ENCODE data around the gene RHOT2. TPM values are rescaled to one million over a fixed set of nuclear protein-coding genes. Genes with fewer than 3 reads are reported as not detected.

The RHOT2 gene
- total and polyA plus RNA-seq, 7 experiments from 2014 or later: 32.7 to 232 (median 177) TPM

DNA sequence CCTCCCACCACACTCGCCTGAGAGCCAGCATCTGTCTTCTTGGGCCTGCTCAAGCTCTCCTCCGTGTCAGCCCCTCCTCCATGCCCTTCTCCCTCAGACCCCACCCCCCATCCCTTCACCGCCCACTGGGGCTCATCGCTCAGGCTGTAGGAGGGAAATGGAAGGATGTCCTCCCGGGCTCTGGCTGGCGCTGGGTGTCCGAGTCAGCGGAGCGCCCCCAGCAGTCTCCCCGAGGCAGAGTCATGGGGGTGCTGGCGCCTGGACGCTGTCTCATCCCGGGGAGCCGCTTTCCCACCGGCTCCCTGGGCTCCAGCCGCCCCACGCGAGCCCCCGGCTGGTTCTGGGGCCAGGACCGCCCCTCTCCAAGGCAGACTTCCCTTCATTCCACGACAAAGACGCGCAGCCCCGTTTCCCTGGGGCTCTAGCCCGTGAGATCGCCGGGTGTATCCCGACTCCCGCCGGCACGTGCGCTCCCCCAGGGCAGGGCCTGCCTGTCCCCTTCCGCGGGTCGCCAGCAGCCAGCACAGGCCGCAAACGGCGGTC is 52.6 kb downstream of the RHOT2 start:
- Mint-ChIP-seq H3K4me1 (peaks cover 0 to 30% (median 17%) of the 10 kb centered on the region in 7 donors), H3K36me3 (no peaks in the 10 kb centered on the region), H3K4me3 (peak overlapping the region; percentile 72 to 92 (median 82)), H3K27me3 (peaks cover 0 to 18% (median 0%) of the 10 kb centered on the region in 5 donors), H3K9me3 (no peaks in the 10 kb centered on the region), H3K27ac (peak overlapping the region in 7 of 9 donors; percentile 33 to 67 (median 53))
- ChIA-PET POLR2A (interaction anchor here (0.6 to 2.2 kb wide), 13 partner anchors 10 to 40 kb away, joined by 3 to 11 read pairs (median 3); partner anchors contain the start of genes CIAO3, STUB1 and WDR24), CTCF (interaction anchor here (0.6 to 1.5 kb wide), 5 partner anchors 8 to 65 kb away, joined by 3 to 4 read pairs (median 3); no protein-coding TSS in a partner anchor)
- Histone ChIP-seq H3K9me3 (ENCODE audit: control insufficient read depth in 2 of 3, low read length in 3 of 3) (no peaks in the 10 kb centered on the region), H3K27me3 (ENCODE audit: control insufficient read depth in 2 of 2, insufficient read depth in 2 of 2, low read length in 2 of 2) (no peaks in the 10 kb centered on the region), H3K36me3 (ENCODE audit: control insufficient read depth in 2 of 3, insufficient read depth in 3 of 3, low read length in 3 of 3) (no peaks in the 10 kb centered on the region), H3K27ac (ENCODE audit: low read depth, low read length) (peak overlapping the region; percentile 60), H3K4me3 (ENCODE audit: low read length) (peak overlapping the region; percentile 62), H3K4me1 (ENCODE audit: control insufficient read depth in 2 of 2, insufficient read depth in 2 of 2, low read length in 2 of 2) (peaks cover 17 to 25% of the 10 kb centered on the region in 2 donors)
- ATAC-seq (peak; percentile 10), DNase-seq (peak in 2 of 9 donors; percentile 33 to 55)
- intact Hi-C loops (cut with micrococcal nuclease): no loop called here

- intact Hi-C loops (cut with micrococcal nuclease): no loop called here
- H3K36me3 Mint-ChIP-seq: no peaks in the 10 kb centered on the region
- H3K27me3 Mint-ChIP-seq: peaks cover 0 to 20% (median 0%) of the 10 kb centered on the region in 5 donors
- peaks cover 18 to 25% of the 10 kb centered on the region in 2 donors for H3K4me1 ChIP-seq (ENCODE audit: control insufficient read depth in 2 of 2, insufficient read depth in 2 of 2, low read length in 2 of 2)
- H3K36me3 ChIP-seq (ENCODE audit: control insufficient read depth in 2 of 3, insufficient read depth in 3 of 3, low read length in 3 of 3): no peaks in the 10 kb centered on the region
- POLR2A ChIA-PET: interaction anchor here (0.7 to 3.1 kb wide), 7 partner anchors 10 to 31 kb away, joined by 3 to 11 read pairs (median 3); partner anchors contain the start of genes CIAO3 and WDR24
- no peaks in the 10 kb centered on the region for H3K9me3 ChIP-seq (ENCODE audit: control insufficient read depth in 2 of 3, low read length in 3 of 3)
- no peaks in the 10 kb centered on the region for H3K9me3 Mint-ChIP-seq
- CTCF ChIA-PET: interaction anchor here (0.6 to 1.2 kb wide), 4 partner anchors 9 to 64 kb away, joined by 3 to 5 read pairs (median 4); no protein-coding TSS in a partner anchor
- peak; percentile 53 to 80 (median 65) for DNase-seq
- H3K27ac Mint-ChIP-seq: peak within 1 kb of the TSS in 7 of 9 donors; percentile 38 to 67 (median 55)
- ATAC-seq: peak; percentile 82
- peaks cover 0 to 30% (median 17%) of the 10 kb centered on the region in 7 donors for H3K4me1 Mint-ChIP-seq
- H3K4me3 ChIP-seq (ENCODE audit: low read length): peak within 1 kb of the TSS; percentile 62
- peak within 1 kb of the TSS; percentile 60 for H3K27ac ChIP-seq (ENCODE audit: low read depth, low read length)
- peak within 1 kb of the TSS; percentile 72 to 92 (median 82) for H3K4me3 Mint-ChIP-seq
- H3K27me3 ChIP-seq (ENCODE audit: control insufficient read depth in 2 of 2, insufficient read depth in 2 of 2, low read length in 2 of 2): no peaks in the 10 kb centered on the region
Observed at GRCh38 chr16:720990-721764, 53.2 kb downstream of the RHOT2 start, which contains the start of gene ANTKMT. ANTKMT (plus strand) TSS chr16:721146; CDS start chr16:721275, 129 bp downstream.

DNA sequence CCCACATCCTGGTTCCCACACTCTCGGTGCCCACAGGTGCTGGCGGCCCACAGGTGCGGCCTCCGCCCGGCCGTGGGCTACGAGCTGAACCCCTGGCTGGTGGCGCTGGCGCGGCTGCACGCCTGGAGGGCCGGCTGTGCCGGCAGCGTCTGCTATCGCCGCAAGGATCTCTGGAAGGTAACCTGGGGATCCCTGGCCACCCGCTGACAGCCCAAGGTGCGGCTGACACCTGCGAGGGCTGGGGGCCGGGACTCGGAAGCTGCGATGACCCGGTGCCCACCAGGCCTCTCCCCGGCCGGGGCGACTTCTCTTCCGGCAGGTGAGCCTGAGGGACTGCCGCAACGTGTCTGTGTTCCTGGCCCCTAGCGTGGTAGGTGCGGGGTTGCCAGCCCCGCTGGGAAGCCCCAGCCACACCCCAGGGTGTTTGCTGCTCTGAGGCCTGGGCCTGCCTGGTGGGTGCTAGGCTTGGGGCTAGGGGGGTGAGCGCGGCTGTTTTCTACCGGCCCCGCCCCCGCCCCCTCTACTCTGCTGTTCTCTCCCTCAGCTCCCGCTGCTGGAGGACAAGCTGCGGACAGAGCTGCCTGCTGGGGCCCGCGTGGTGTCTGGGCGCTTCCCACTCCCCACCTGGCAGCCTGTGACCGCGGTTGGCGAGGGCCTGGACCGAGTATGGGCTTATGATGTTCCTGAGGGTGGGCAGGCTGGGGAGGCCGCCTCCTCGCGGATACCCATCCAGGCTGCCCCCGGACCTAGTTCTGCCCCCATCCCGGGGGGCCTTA is 54.0 kb downstream of the RHOT2 start:
- intact Hi-C loops (cut with micrococcal nuclease): no loop called here
- peak overlapping the region in 1 of 9 donors; percentile 55 for H3K27ac Mint-ChIP-seq

DNA sequence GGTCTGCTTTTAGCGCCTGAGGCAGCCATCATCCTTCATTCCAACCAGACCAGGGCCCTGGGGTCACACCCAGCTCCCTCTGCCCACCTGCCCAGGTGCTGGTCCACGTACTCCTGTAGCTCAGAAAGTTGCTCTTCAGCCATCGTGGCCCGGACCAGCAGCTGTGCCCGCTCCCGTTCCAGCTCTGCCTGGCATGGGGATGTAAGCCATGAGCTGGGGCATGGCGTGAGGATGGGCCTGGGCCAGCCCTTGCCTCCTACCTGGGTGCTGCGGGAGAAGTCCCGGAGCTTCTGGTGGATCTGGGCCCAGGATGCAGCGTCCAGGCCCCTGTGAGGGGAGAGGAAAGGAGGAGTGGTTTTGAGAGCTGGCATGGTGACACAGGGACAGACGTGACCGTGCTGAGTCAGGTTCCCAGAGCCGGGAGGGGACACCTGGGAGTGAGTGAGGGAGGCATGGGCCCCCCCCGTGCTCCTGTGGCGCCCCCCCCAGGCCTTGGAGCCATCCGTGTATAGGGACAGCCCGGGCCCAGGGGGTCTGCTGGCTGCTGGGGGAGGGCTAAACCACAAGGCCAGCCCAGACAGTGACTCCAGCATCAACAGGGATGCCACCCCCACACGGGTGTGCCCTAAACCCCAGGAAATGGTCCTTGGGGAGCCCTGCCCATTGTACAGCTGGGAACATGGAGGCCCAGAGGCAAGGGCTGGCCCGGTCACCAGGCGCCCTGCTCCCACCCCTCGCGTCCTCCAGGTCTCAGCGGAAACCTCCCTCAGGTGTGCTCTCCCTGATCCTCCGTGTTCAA is 55.1 kb downstream of the RHOT2 start:
- Mint-ChIP-seq H3K4me3 (peak overlapping the region in 6 of 10 donors; percentile 17 to 87 (median 36)), H3K27ac (peak overlapping the region in 1 of 9 donors; percentile 9), H3K9me3 (no peaks in the 10 kb centered on the region), H3K27me3 (peaks cover 0 to 16% (median 0%) of the 10 kb centered on the region in 5 donors), H3K4me1 (peaks cover 0 to 26% (median 17%) of the 10 kb centered on the region in 7 donors), H3K36me3 (no peaks in the 10 kb centered on the region)
- intact Hi-C loops (cut with micrococcal nuclease): no loop called here
- no peak overlapping the region for H3K4me3 ChIP-seq (ENCODE audit: low read length)
- no peaks in the 10 kb centered on the region for H3K36me3 ChIP-seq (ENCODE audit: control insufficient read depth in 2 of 3, insufficient read depth in 3 of 3, low read length in 3 of 3)
- no peaks in the 10 kb centered on the region for H3K27me3 ChIP-seq (ENCODE audit: control insufficient read depth in 2 of 2, insufficient read depth in 2 of 2, low read length in 2 of 2)
- peaks cover 25 to 28% of the 10 kb centered on the region in 2 donors for H3K4me1 ChIP-seq (ENCODE audit: control insufficient read depth in 2 of 2, insufficient read depth in 2 of 2, low read length in 2 of 2)
- CTCF ChIA-PET: interaction anchor here (1.0 to 1.5 kb wide), 2 partner anchors 10 to 28 kb away, joined by 3 to 7 read pairs; no protein-coding TSS in a partner anchor
- no peak for ATAC-seq
- no peak for DNase-seq
- H3K9me3 ChIP-seq (ENCODE audit: control insufficient read depth in 2 of 3, low read length in 3 of 3): no peaks in the 10 kb centered on the region
- no peak overlapping the region for H3K27ac ChIP-seq (ENCODE audit: low read depth, low read length)
- POLR2A ChIA-PET: interaction anchor here (0.6 to 3.1 kb wide), 2 partner anchors 17 to 53 kb away, joined by 3 to 11 read pairs; partner anchors contain the start of gene CIAO3

More for the DNA sequence above, 54.0 kb downstream of the RHOT2 start:
- no peaks in the 10 kb centered on the region for H3K9me3 Mint-ChIP-seq
- Histone ChIP-seq H3K27me3 (ENCODE audit: control insufficient read depth in 2 of 2, insufficient read depth in 2 of 2, low read length in 2 of 2) (no peaks in the 10 kb centered on the region), H3K4me1 (ENCODE audit: control insufficient read depth in 2 of 2, insufficient read depth in 2 of 2, low read length in 2 of 2) (peaks cover 23 to 25% of the 10 kb centered on the region in 2 donors), H3K27ac (ENCODE audit: low read depth, low read length) (peak overlapping the region; percentile 60), H3K36me3 (ENCODE audit: control insufficient read depth in 2 of 3, insufficient read depth in 3 of 3, low read length in 3 of 3) (no peaks in the 10 kb centered on the region), H3K9me3 (ENCODE audit: control insufficient read depth in 2 of 3, low read length in 3 of 3) (no peaks in the 10 kb centered on the region), H3K4me3 (ENCODE audit: low read length) (peak overlapping the region; percentile 24)
- peaks cover 0 to 16% (median 0%) of the 10 kb centered on the region in 5 donors for H3K27me3 Mint-ChIP-seq
- DNase-seq (peak in 2 of 9 donors; percentile 37 to 40), ATAC-seq (no peak)
- no peaks in the 10 kb centered on the region for H3K36me3 Mint-ChIP-seq
- peak overlapping the region; percentile 39 to 87 (median 61) for H3K4me3 Mint-ChIP-seq
- H3K4me1 Mint-ChIP-seq: peaks cover 0 to 26% (median 17%) of the 10 kb centered on the region in 7 donors
- POLR2A ChIA-PET: interaction anchor here (0.9 to 3.1 kb wide), 4 partner anchors 9 to 32 kb away, joined by 3 to 11 read pairs (median 10); partner anchors contain the start of genes CIAO3 and WDR24
- CTCF ChIA-PET: interaction anchor here (0.8 to 1.5 kb wide), 2 partner anchors 9 to 11 kb away, joined by 5 to 7 read pairs; no protein-coding TSS in a partner anchor

DNA sequence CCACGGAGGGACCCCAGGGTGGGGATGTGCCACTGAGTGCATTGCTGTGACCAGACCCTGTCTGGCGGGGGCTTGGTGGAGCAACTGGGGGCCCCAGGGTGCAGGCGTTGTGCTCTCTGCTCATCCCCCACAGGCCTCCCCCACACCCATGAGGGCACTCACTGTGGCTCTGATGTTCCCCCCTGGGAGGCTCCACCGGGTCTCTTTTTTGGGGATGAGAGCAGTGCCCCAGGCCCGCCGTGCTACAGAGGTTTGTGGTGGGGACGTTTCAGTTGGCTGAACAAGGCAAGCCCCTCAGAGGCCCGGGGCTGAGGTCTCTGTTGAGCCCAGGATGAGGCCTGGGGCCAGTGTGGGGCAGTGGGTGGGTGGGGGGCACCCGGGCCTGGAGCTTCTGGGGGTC is 55.8 kb downstream of the RHOT2 start:
- intact Hi-C loops (cut with micrococcal nuclease): no loop called here
- no peak for ATAC-seq
- no peaks in the 10 kb centered on the region for H3K9me3 ChIP-seq (ENCODE audit: control insufficient read depth in 2 of 3, low read length in 3 of 3)
- no peak overlapping the region for H3K4me3 ChIP-seq (ENCODE audit: low read length)
- no peaks in the 10 kb centered on the region for H3K36me3 ChIP-seq (ENCODE audit: control insufficient read depth in 2 of 3, insufficient read depth in 3 of 3, low read length in 3 of 3)
- H3K27ac ChIP-seq (ENCODE audit: low read depth, low read length): no peak overlapping the region
- H3K27ac Mint-ChIP-seq: no peak overlapping the region
- no peak for DNase-seq
- no peaks in the 10 kb centered on the region for H3K9me3 Mint-ChIP-seq
- H3K36me3 Mint-ChIP-seq: no peaks in the 10 kb centered on the region
- ChIA-PET POLR2A (interaction anchor here (3.1 kb wide), 1 partner anchor 17 kb away, joined by 11 read pairs; the partner anchor contains the start of gene CIAO3), CTCF (interaction anchor here (0.9 to 1.0 kb wide), 2 partner anchors 28 to 61 kb away, joined by 3 read pairs; no protein-coding TSS in a partner anchor)
- H3K4me3 Mint-ChIP-seq: peak overlapping the region in 1 of 10 donors; percentile 41
- H3K4me1 Mint-ChIP-seq: peaks cover 0 to 26% (median 16%) of the 10 kb centered on the region in 7 donors
- peaks cover 0 to 16% (median 0%) of the 10 kb centered on the region in 5 donors for H3K27me3 Mint-ChIP-seq
- peaks cover 25 to 28% of the 10 kb centered on the region in 2 donors for H3K4me1 ChIP-seq (ENCODE audit: control insufficient read depth in 2 of 2, insufficient read depth in 2 of 2, low read length in 2 of 2)
- H3K27me3 ChIP-seq (ENCODE audit: control insufficient read depth in 2 of 2, insufficient read depth in 2 of 2, low read length in 2 of 2): no peaks in the 10 kb centered on the region

Measured in naive thymus-derived CD4-positive, alpha-beta T cell (primary cell).